Measurements from ENCODE around the gene ZNF223. TPM values are rescaled to one million over a fixed set of nuclear protein-coding genes. Genes with fewer than 3 reads are reported as not detected.
A peak's percentile ranks its signal among the peaks of the same experiment; 100 is the strongest.

Gene ZNF223
- total RNA-seq, 6 donors from 2014 or later = 4.7 to 11.8 (median 6.3) TPM

- TF ChIP-seq POLR2AphosphoS5 (IDR thresholded peaks at IDR 0.05) = no peak
- TF ChIP-seq, protein P1, sequence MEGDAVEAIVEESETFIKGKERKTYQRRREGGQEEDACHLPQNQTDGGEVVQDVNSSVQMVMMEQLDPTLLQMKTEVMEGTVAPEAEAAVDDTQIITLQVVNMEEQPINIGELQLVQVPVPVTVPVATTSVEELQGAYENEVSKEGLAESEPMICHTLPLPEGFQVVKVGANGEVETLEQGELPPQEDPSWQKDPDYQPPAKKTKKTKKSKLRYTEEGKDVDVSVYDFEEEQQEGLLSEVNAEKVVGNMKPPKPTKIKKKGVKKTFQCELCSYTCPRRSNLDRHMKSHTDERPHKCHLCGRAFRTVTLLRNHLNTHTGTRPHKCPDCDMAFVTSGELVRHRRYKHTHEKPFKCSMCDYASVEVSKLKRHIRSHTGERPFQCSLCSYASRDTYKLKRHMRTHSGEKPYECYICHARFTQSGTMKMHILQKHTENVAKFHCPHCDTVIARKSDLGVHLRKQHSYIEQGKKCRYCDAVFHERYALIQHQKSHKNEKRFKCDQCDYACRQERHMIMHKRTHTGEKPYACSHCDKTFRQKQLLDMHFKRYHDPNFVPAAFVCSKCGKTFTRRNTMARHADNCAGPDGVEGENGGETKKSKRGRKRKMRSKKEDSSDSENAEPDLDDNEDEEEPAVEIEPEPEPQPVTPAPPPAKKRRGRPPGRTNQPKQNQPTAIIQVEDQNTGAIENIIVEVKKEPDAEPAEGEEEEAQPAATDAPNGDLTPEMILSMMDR (IDR thresholded peaks at IDR 0.05) = no peak
- TF ChIP-seq POLR2A (IDR thresholded peaks at IDR 0.05) = no peak
- no peak for TF ChIP-seq EP300 (IDR thresholded peaks at IDR 0.05)
- no peak for ATAC-seq (ENCODE audit: low FRiP score in 2 of 2)
- WGBS, 2 donors = 95 to 100% methylated on average over 1 of the region's 1 CpG
- no peak overlapping the region for H3K4me3 ChIP-seq
- H3K36me3 ChIP-seq = peaks cover 22 to 84% (median 61%) of the 10 kb centered on the region in 4 donors
- no peaks in the 10 kb centered on the region for H3K27me3 ChIP-seq
- H3K9me3 ChIP-seq = peaks cover 14 to 40% (median 24%) of the 10 kb centered on the region in 4 donors
- no peaks in the 10 kb centered on the region for H3K4me1 ChIP-seq
- no peak for DNase-seq
- no peak overlapping the region for H3K27ac ChIP-seq
Measured at GRCh38 chr19:44061038-44061437, 9.2 kb downstream of the ZNF223 start.

DNA sequence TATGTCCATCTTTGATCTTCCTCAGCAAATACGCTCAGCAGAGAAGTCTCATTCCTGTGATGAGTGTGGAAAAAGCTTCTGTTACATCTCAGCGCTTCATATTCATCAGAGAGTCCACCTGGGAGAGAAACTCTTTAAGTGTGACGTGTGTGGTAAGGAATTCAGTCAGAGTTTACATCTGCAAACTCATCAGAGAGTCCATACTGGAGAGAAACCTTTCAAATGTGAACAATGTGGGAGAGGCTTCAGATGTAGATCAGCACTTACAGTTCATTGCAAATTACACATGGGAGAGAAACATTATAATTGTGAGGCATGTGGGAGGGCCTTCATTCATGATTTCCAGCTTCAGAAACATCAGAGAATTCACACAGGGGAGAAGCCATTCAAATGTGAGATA lies 14.5 kb downstream of the ZNF223 start:
- WGBS, 2 donors = 64 to 76% methylated on average over 3 of the region's 3 CpGs

DNA sequence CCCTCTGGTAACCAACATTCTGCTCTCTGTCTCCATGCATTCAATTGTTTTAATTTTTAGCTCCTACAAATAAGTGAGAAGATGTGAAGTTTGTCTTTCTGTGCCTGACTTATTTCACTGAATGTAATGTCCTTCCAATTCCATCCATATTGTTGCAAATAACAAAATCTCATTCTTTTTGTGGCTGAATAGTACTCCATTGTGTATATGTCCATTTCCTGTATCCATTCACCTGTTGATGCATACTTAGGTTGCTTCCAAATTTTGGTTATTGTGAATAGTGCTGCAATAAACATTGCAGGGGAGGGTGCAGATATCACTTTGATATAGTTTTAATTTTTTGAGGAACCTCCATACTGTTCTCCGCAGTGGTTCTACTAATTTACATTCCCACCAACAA lies 17.6 kb downstream of the ZNF223 start:
- peaks cover 4 to 17% (median 13%) of the 10 kb centered on the region in 4 donors for H3K4me1 ChIP-seq
- ATAC-seq (ENCODE audit: low FRiP score in 2 of 2) (no peak), DNase-seq (no peak)
- H3K36me3 ChIP-seq = peaks cover 10 to 29% (median 21%) of the 10 kb centered on the region in 4 donors
- WGBS, 2 donors = 87 to 96% methylated on average over 1 of the region's 1 CpG
- no peak overlapping the region for H3K27ac ChIP-seq
- H3K9me3 ChIP-seq = peaks cover 30 to 46% (median 38%) of the 10 kb centered on the region in 4 donors
- no peak overlapping the region for H3K4me3 ChIP-seq
- no peaks in the 10 kb centered on the region for H3K27me3 ChIP-seq
- no peak for TF ChIP-seq POLR2A (IDR thresholded peaks at IDR 0.05)
- TF ChIP-seq, protein P1 (IDR thresholded peaks at IDR 0.05) = no peak
- no peak for TF ChIP-seq EP300 (IDR thresholded peaks at IDR 0.05)
- TF ChIP-seq POLR2AphosphoS5 (IDR thresholded peaks at IDR 0.05) = no peak

More for the DNA sequence above, 14.5 kb downstream of the ZNF223 start:
- Histone ChIP-seq H3K4me3 (no peak overlapping the region), H3K27me3 (no peaks in the 10 kb centered on the region), H3K36me3 (peaks cover 20 to 60% (median 50%) of the 10 kb centered on the region in 4 donors), H3K9me3 (peaks cover 30 to 56% (median 53%) of the 10 kb centered on the region in 4 donors), H3K4me1 (peaks cover 0 to 3% (median under 1%) of the 10 kb centered on the region in 4 donors), H3K27ac (no peak overlapping the region)
- no peak for DNase-seq
- ATAC-seq (ENCODE audit: low FRiP score in 2 of 2) = no peak
- TF ChIP-seq POLR2A (IDR thresholded peaks at IDR 0.05) = no peak
- TF ChIP-seq EP300 (IDR thresholded peaks at IDR 0.05) = no peak
- TF ChIP-seq, protein P1 (IDR thresholded peaks at IDR 0.05) = no peak
- no peak for TF ChIP-seq POLR2AphosphoS5 (IDR thresholded peaks at IDR 0.05)

GRCh38 chr19:44071824-44072542 lies 20.1 kb downstream of the ZNF223 start, which contains the start of gene ZNF284:
Gene ZNF284 (plus strand): TSS chr19:44072159. CDS start chr19:44076390, 4,231 bp downstream.
- Histone ChIP-seq H3K9me3 (peaks cover 6 to 23% (median 13%) of the 10 kb centered on the region in 4 donors), H3K27me3 (no peaks in the 10 kb centered on the region), H3K4me1 (peaks cover 4 to 17% (median 13%) of the 10 kb centered on the region in 4 donors), H3K36me3 (peaks cover 0 to 5% (median 4%) of the 10 kb centered on the region in 4 donors), H3K27ac (peak within 1 kb of the TSS; percentile 21 to 71 (median 59)), H3K4me3 (peak within 1 kb of the TSS; percentile 53 to 83 (median 72))
- TF ChIP-seq, protein P1 (IDR thresholded peaks at IDR 0.05) = peak in 1 of 6 experiments; percentile 20
- TF ChIP-seq POLR2AphosphoS5 (IDR thresholded peaks at IDR 0.05) (peak; percentile 52 to 74), POLR2A (IDR thresholded peaks at IDR 0.05) (peak in 2 of 4 donors; percentile 22 to 37), EP300 (IDR thresholded peaks at IDR 0.05) (no peak)
- WGBS, 2 donors = 0% methylated on average over 26 to 38 of the region's 40 CpGs
- peak; percentile 97 to 99 for ATAC-seq (ENCODE audit: low FRiP score in 2 of 2)
- peak; percentile 73 to 90 for DNase-seq
